HG03565 (cell line): ENCODE data around the gene METTL16.
"Not testable (repeated sequence)": the region's sequence is repeated elsewhere in the genome, so short reads cannot be mapped to it uniquely, and the experiment has no call there.

Experiments used
- ATAC-seq: cut with Tn5 transposase; IDR thresholded peaks from one replicate; pipeline ENCODE4 v1.9.1; 2021; ENCODE audit warnings: mild to moderate bottlenecking, moderate library complexity; ENCODE audit not compliant: unreplicated experiment

Gene METTL16

DNA sequence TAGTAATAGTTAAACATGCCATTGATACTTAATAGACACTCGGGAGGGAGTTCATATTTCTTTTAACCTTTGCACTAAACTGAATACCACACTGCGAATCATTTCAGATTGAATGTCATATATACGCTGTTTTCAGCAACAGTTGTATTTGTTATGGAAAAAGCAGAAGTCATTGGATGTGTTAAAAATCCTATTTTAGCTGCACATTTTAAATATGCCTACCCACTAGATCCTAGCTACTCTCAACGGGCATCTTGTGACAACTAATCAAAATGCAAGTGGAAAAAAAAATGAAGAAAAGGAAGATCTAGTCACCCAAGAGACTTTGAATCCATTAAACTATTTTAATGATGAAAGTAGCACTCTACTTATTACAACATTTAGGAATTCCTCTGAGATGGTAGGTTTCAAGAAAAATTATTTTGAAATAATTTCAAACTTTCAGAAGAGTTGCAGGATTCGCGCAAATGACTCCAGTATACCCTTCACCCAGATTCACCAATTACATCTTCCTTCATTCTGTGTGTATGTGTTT, 59.4 kb downstream of the METTL16 start:
- ATAC-seq = no peak

DNA sequence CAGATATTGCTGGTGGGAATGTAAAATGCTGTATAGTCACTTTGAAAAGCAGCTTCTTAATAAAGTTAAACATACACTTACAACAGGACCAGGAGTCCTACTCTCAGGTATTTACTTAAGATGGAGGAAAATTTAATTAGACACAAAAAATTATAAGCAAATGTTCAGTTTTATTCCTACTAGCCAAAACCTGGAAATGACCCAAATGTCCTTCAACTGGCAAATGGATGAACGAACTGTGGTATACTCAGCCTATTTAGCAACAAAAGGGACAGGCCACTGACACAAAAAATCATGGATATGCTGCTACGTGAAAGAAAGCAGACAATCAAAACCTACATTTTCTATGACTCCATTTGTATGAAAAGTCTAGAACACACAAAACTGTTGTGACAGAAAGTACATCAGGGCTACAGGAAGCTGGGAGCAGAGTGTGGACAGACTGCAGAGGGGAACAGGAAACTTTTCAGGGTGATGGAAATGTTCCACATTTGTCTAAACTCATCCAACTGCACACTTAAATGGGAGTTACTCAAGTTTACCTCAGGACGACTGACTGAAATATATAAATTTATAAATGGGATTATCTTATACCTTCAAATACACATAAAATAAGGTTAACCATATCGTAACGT, 61.6 kb downstream of the METTL16 start:
- no peak for ATAC-seq

DNA sequence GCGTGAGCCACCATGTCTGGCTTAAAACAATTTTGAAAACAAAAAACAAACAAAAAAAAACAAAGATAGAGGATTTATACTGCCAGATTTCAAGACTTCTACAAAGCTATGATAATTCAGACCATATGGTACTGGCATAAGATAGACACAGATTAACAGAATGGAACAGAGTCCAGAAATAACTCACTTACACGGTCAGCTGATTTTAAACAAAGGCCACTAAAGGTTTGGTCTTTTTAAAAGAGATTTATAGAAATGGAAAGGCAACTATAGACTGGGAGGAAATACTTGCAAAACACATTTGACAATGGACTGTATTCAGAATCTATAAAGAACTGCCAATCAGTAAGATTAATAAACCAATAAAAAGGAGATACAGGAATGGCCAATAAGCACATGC, 62.2 kb downstream of the METTL16 start:
- no peak for ATAC-seq

DNA sequence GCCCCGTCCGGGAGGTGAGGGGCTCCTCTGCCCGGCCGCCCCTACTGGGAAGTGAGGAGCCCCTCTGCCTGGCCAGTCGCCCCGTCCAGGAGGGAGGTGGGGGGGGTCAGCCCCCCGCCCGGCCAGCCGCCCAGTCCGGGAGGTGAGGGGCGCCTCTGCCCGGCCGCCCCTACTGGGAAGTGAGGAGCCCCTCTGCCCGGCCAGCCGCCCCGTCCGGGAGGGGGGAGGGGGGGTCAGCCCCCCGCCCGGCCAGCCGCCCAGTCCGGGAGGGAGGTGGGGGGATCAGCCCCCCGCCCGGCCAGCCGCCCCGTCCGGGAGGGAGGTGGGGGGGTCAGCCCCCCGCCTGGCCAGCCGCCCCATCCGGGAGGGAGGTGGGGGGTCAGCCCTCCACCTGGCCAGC, 64.2 kb downstream of the METTL16 start:
- ATAC-seq = not testable (repeated sequence)

DNA sequence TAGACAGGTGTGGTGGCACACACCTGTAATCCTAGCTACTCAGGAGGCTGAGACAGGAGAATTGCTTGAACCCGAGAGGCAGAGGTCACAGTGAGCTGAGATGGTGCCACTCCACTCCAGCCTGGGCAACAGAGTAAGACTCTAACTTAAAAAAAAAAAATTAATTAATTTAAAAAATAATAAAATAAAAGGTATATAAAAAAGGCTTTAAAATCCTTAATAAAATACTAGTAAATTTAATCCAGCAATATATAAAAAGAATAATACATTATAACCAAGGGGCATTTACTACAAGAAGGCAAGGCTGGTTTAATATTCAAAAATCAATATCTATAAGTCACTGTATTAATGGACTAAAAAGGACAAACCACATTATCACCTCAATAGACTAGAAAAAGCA, 66.0 kb downstream of the METTL16 start:
- ATAC-seq = no peak

DNA sequence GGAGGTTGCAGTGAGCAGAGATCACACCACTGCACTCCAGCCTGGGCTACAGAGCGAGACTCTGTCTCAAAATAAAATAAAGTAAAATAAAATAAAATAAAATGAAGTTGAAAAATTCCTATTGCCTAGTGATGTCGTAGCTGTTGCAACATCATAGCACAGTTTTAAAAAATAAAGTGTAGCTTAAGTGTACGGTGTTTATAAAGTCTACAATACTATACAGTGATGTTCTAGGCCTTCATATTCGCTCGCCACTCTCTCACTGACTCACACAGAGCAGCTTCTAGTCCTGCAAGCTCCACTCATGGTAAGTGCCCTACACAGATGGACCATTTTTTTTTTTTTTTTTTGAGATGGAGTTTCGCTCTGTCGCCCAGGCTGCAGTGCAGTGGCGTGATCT, 67.3 kb downstream of the METTL16 start:
- no peak for ATAC-seq

DNA sequence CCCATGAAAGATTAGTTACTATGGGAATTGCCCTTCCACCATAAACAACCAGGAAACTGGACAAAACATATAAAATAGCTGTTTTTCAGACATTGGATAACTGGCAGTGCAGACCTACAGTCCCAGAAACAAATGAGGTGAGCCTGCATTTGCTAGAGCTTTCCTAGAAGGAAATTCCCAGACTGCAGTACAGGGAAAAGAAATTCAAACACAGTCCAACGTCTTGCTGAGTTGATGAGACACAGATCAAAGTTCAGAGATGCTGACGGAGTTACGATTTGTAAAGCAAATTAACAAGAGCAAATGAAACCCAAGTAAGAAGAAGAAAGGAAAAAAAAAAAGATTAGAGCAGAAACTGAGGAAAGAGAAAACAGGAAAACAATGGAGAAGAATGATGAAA, 69.5 kb downstream of the METTL16 start:
- ATAC-seq = no peak

DNA sequence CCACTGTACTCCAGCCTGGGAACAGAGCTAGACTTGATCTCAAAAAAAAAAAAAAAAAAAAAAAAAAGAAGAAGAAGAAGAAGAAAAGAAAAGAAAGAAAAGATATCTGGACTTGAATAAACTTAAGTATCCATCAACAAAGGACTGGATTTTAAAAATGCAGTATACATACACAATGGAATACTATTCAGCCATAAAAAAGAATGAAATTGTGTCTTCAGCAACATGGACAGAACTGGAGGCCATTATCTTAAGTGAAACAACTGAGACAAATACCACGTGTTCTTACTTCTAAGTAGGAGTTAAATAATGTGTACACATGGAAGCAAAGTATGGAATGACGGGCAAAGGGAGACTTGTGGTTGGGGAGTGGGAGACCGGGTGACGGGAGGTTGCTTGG, 70.8 kb downstream of the METTL16 start:
- ATAC-seq = no peak

DNA sequence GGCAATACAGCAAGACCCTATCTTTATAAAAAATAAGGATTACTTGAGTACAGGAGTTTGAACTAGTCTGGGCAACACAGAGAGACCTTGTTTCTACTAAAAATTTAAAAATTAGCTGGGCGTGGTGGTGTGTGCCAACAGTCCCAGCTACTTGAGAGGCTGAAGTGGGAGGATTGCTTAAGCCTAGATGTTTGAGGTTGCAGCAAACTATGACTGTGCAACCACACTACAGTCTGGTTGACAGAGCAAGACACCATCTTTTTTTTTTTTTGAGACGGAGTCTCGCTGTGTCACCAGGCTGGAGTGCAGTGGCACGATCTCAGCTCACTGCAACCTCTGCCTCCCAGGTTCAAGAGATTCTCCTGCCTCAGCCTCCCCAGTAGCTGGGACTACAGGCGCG, 71.7 kb downstream of the METTL16 start:
- ATAC-seq = not testable (repeated sequence)

DNA sequence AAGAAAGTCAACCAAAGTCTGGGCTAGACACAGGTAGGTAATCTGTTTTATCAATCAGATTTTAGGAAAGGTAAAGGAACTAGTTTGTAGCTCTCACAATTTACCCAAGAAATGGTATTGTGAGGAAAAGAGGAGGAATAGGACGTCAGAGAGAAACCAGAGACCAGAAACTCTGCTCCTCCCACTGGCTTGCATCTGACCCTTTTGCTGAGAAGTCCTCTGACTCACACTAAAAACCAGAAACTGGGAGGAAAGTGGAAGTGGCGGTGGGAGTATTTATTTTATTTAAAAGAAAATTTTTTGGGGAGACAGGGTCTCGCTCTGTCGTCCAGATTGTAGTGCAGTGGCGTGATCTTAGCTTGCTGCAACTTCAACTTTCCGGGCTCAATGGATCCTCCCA, 72.9 kb downstream of the METTL16 start:
- ATAC-seq = no peak

DNA sequence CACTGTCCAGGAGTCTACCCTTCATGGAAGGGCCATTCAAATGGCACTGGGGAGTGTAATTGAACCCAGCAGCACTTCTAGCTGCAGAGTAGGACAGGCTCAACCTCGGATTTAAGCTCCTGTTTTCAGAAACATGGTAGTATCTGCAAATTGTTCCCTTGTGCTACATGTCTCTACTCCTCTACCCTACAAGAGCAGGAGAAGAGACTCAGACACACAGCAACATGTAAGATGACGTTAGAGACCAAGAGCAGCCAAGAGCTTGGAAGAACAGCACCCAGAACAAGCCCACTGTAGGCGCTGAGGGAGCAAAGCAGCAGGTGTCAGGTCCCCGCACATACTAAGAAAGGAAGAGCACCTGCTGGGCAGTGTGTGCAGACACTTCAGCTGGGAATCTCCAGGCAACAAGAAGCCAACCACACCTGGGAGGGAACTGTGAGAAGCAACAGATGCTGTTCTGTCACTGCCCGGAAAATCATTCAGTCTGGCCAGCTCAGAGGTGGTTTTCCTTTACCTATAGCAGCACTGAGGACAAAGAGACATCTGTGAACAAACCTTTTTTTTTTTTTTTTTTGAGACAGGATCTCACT, 75.3 kb downstream of the METTL16 start:
- ATAC-seq = no peak

DNA sequence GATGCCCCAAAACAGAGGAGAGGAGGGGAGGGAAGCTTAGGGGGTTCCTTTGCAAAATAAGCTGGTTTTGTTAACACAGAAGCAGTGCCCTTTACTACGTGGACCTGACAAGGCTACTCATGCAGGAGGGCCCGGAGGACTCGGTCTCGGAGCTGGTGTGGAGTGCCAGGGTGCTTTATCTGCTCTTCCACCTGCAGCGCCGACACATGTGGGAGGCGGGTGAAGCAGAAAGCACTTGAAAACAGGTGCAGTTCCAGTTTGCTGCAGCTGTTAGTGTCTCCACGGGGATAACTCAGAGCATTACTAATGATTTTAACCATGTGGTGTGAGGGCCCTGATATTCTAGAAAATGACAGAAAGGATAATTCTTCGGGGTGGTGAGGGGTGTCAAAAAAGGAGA, 75.8 kb downstream of the METTL16 start:
- ATAC-seq = no peak

DNA sequence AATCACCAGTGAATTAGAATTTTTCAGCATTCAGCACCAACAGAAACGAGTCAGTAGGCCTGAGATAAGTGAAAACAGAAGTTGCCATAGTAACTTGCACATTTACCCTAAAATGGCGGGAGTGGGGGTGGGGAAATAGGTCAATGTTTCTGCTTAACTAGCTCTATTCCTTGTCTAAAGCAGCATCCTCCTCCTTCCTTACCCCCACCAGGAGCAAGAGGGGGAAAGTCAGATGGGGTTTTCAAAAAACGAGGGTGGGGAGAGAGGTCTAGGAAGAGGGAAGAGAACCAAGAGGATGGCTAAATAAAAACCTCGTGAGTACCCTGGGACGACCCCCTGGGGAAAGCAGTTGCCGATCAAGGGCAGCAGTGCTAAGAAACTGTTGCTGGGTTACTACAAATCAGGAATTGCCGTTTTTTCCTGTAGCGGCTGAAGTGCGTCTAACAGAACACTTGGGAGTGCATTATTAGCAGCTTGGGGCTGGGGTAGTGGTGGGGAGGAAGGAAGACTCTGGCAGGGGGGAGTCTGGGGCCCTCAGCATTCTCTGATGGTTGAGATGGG, 76.4 kb downstream of the METTL16 start:
- ATAC-seq = no peak

DNA sequence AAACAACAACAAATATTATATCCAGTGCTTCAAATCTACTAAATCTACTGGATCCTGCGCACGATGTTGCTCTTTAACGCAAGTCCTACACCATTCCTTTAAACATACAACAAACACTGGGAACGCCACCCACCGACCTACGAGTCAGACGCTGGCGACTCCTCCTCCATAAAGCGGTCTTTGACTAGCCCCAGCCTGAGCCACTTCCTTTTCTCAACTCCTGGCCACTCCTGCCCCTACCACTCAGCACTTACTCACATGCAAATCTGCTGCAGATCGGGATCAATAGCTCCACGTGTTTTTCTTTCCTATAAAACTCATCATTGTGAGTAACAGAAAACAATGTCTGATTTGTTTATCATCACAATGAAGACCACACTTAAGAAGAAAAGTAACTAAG, 78.0 kb downstream of the METTL16 start:
- ATAC-seq = no peak

DNA sequence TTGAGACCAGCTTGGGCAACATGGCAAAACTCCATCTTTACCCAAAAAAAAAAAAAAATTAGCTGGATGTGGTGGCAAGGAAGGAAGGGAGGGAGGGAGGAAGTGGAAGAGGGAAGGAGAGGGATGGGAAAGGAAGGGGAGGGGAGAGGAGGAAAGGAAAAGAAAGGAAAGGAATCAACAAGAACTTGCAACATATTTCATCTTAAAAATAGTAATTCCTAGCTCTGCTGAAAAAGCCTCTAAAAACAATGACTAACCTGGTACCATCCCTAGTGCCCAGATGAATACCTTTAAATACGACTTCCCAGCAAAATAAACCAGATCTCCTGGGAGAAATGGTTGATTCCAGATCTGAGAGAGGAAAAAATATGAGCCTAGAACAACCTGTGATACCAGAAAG, 83.8 kb downstream of the METTL16 start:
- ATAC-seq = no peak

DNA sequence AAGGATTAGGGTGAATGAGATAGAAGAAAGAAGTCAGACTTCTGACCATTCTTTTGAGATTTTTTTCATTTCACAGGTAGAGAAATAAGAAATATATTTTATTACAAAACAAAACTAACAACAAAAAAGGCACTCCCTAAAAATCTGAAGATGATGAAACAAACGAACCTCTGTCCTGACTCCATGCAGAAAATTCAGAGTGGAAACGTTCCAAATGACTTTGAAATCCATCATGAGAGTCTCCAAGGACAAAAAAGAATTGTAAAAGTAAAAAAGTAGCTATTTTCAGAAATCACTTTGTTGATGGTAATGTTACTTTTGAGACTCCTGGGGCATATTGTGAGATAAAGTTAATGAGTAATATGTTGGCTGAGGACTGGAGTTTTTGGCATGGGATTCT, 84.5 kb downstream of the METTL16 start:
- ATAC-seq = no peak

DNA sequence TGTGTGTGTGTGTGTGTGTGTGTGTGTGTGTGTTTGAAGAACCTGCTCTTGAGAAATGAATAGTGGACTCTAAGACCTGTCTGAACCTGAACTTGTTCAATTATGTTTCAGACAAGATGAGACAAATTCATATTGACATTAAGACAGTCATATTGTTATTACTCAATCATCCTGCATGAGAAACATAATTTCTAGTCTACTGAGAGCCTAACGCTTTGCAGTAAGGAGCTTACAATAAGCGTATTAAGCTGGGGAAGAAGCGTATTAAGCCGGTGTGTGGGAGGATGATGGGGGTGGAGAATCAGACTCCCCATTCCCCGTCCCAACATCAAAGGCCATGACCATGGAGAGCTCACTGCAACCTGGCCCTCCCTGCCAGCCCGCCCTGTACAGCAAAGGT, 88.4 kb downstream of the METTL16 start:
- no peak for ATAC-seq

DNA sequence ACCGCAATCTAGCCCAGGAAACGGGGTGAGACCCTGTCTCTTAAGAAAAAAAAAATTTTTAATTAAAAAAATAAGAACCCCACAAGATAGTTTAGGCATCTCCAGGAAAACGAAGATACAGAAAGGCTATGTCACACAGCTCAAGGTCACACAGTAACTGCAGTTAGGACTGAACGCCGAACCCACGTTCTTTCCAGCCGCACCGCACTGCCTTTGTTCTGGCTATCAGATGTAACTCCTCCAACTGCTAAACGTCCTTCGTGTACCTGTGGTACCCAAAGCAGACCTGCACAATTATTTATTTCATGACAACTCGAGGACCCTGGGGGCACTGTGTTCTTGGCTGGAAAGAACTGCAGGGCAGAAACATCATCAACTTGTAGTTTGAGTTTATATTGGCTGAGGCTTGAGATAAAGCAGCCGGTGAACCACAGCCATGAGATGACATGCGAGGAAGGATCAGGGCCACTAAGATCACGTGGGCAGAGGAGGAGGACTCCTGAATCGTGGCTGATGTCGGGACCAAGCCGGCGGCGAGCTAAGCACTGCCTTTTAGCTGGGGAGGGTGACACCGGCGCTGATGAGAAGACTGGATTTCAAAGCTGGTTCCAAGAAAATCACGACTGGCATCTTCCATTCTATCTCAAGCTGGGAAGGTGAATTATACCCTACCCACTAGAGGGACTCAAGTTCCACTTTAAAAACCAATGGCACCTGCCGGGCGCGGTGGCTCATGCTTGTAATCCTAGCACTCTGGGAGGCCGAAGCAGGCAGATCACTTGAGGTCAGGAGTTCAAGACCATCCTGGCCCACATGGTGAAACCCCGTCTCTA, 90.2 kb downstream of the METTL16 start:
- ATAC-seq = no peak

DNA sequence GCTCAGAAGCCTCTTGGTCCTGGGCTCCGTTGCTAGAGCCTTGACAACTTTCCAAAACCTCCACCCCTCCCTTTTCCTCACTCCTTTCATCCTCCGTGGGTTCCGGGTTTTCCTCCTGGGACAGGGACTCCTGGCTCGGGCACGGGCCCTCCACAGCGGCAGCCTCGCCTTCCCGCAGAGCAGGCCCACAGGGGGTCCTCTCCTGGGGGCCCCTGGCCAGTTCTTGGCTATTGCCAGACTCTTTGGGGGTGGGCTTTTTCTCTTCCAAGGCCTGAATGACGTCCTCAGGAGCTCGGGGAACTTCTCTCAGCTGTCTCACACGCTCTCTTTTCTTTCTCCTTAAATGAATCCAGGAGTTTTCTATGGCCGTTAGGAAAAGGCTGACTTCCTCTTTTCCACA, 91.5 kb downstream of the METTL16 start:
- no peak for ATAC-seq

DNA sequence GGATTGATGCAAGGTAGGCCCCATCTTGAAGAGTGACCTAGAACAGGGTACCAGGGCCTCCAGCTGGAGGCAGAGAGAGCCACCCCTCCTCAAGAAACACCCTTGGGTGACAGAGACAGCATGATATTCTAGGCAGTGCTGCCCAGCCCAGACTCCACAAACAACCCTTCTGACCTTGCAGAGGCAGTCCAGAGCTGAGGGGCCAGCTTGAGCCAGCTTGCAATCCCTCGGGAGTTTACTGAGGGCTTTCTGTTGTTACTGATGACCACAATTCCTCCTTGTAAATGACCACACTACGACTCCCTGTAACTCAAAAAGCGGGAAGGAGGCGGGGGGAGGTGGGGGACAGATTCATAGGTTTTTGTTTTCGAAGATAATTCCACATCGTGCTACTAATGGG, 92.2 kb downstream of the METTL16 start:
- ATAC-seq = no peak

DNA sequence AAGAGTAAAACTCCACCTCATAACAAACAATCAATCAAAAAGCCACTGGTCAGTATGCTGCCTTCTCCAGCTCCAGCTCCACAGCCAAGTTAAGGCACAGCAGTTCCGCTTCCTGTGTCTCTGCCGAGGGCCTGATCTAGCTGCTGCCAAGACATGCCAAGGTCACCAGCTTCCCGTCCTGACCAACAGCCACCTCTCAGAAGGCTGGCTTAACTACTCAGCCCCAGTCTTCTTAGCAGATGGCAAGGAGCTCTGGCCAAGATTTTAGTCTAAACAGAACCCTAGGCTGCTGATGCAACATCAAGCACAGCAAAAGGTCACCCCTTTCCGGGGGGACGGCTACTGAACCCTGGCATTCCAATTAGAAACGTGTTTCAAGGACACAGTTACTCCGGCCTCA, 93.1 kb downstream of the METTL16 start:
- no peak for ATAC-seq
